ENCODE results near the gene FBN2.

- TF ChIP-seq SNAI2 (CRISPR knock-in tag; IDR thresholded peaks at IDR 0.05) = no peak
- TF ChIP-seq RARB (CRISPR knock-in tag; IDR thresholded peaks at IDR 0.05) = no peak
- TF ChIP-seq ISL1 (CRISPR knock-in tag; IDR thresholded peaks at IDR 0.05) = no peak
- no peak for TF ChIP-seq ESRRG (CRISPR knock-in tag; IDR thresholded peaks at IDR 0.05)
- TF ChIP-seq POU6F1 (CRISPR knock-in tag; IDR thresholded peaks at IDR 0.05; ENCODE audit: borderline replicate concordance, low read depth) = no peak
- no peak for TF ChIP-seq ZNF565 (CRISPR knock-in tag; conservative IDR thresholded peaks at IDR 0.05; ENCODE audit: low read depth)
- no peak for TF ChIP-seq ZC3H10 (CRISPR knock-in tag; IDR thresholded peaks at IDR 0.05)
- TF ChIP-seq ZFP3 (CRISPR knock-in tag; IDR thresholded peaks at IDR 0.05) = no peak
- TF ChIP-seq TCF4 (CRISPR knock-in tag; IDR thresholded peaks at IDR 0.05; ENCODE audit: borderline replicate concordance) = no peak
- no peak for TF ChIP-seq TSHZ2 (CRISPR knock-in tag; IDR thresholded peaks at IDR 0.05)
- no peak for TF ChIP-seq CREB5 (CRISPR knock-in tag; IDR thresholded peaks at IDR 0.05; ENCODE audit: low read depth)
- TF ChIP-seq CSDC2 (CRISPR knock-in tag; IDR thresholded peaks at IDR 0.05) = no peak
- TF ChIP-seq PATZ1 (CRISPR knock-in tag; IDR thresholded peaks at IDR 0.05; ENCODE audit: borderline replicate concordance) = no peak
- no peak for TF ChIP-seq ZFP30 (CRISPR knock-in tag; IDR thresholded peaks at IDR 0.05)
Observed at GRCh38 chr5:128491291-128491690, 46.8 kb downstream of the FBN2 start.

All from SK-N-SH treated with all-trans-retinoic acid at 6 μM for 48 hours (cell line).